Progenitor cell of endocrine pancreas (in vitro differentiated cells): Measurements from ENCODE around the gene TXNL1. TPM values are rescaled to one million over a fixed set of nuclear protein-coding genes. Genes with fewer than 3 reads are reported as not detected.

Experiments used
- DNase-seq: peaks from one replicate; pipeline ENCODE4 v3.0.0; 2021; ENCODE audit warnings: low spot score; ENCODE audit not compliant: unreplicated experiment
- H3K27ac Mint-ChIP-seq: 2 replicates; pipeline ENCODE4 v1.8.0; 2021; ENCODE audit warnings: mild to moderate bottlenecking, moderate library complexity, mixed read lengths
- H3K27me3 Mint-ChIP-seq: 2 replicates; pipeline ENCODE4 v1.8.0; 2021; ENCODE audit warnings: mixed read lengths
- H3K36me3 Mint-ChIP-seq: 2 replicates; pipeline ENCODE4 v1.8.0; 2022; ENCODE audit warnings: mixed read lengths; ENCODE audit not compliant: insufficient read depth
- H3K4me1 Mint-ChIP-seq: 2 replicates; pipeline ENCODE4 v1.8.0; 2021; ENCODE audit warnings: low read depth, mixed read lengths
- H3K4me3 Mint-ChIP-seq: 2 replicates; pipeline ENCODE4 v1.8.0; 2021; ENCODE audit warnings: low read depth, mild to moderate bottlenecking, moderate library complexity, mixed read lengths
- H3K9me3 Mint-ChIP-seq: 2 replicates; pipeline ENCODE4 v1.8.0; 2021; ENCODE audit warnings: low read depth, mixed read lengths
- CTCF ChIP-seq: fragments of 200-600 bp; sonication (generic); IDR thresholded peaks from one replicate; pipeline ENCODE4 v1.5.0; 2021; ENCODE audit warnings: antibody characterized with exemption, mild to moderate bottlenecking; ENCODE audit not compliant: unreplicated experiment
- total RNA-seq: library from RNA; stranded (reverse); gene quantifications from 2 replicates; pipeline ENCODE4 v1.2.1, GENCODE V29; 2021

TXNL1 gene
- total RNA-seq, 1 donor from 2014 or later: 89.3 TPM

- Mint-ChIP-seq H3K4me1 (peaks cover 4% of the 10 kb centered on the region), H3K27me3 (no peaks in the 10 kb centered on the region), H3K4me3 (no peak overlapping the region), H3K9me3 (peaks cover 5% of the 10 kb centered on the region), H3K36me3 (peaks cover 3% of the 10 kb centered on the region), H3K27ac (no peak overlapping the region)
- TF ChIP-seq CTCF: no peak
- DNase-seq: no peak
Observed at GRCh38 chr18:56643381-56643780, 5.0 kb upstream of the TXNL1 start.

GRCh38 chr18:56641714-56642337 is 3.4 kb upstream of the TXNL1 start:
- Mint-ChIP-seq H3K27ac (no peak overlapping the region), H3K9me3 (peaks cover 5% of the 10 kb centered on the region), H3K36me3 (peaks cover 3% of the 10 kb centered on the region), H3K4me3 (no peak overlapping the region), H3K4me1 (peaks cover 11% of the 10 kb centered on the region), H3K27me3 (no peaks in the 10 kb centered on the region)
- no peak for TF ChIP-seq CTCF
- DNase-seq: no peak

GRCh38 chr18:56639571-56639970 is 1.2 kb upstream of the TXNL1 start:
- Mint-ChIP-seq H3K4me1 (peaks cover 20% of the 10 kb centered on the region), H3K9me3 (peaks cover 5% of the 10 kb centered on the region), H3K36me3 (peaks cover 9% of the 10 kb centered on the region), H3K27ac (no peak overlapping the region), H3K27me3 (no peaks in the 10 kb centered on the region), H3K4me3 (peak overlapping the region; percentile 98)
- no peak for DNase-seq
- no peak for TF ChIP-seq CTCF

GRCh38 chr18:56639104-56639381 is 651 bp upstream of the TXNL1 start:
- DNase-seq: no peak
- Mint-ChIP-seq H3K4me1 (peaks cover 22% of the 10 kb centered on the region), H3K27ac (peak overlapping the region; percentile 99), H3K36me3 (peaks cover 12% of the 10 kb centered on the region), H3K27me3 (no peaks in the 10 kb centered on the region), H3K9me3 (peaks cover 5% of the 10 kb centered on the region), H3K4me3 (peak overlapping the region; percentile 98)
- no peak for TF ChIP-seq CTCF

- Mint-ChIP-seq H3K27me3 (no peaks in the 10 kb centered on the region), H3K4me1 (peaks cover 24% of the 10 kb centered on the region), H3K27ac (peak overlapping the region; percentile 99), H3K36me3 (peaks cover 17% of the 10 kb centered on the region), H3K4me3 (peak overlapping the region; percentile 98), H3K9me3 (peaks cover 5% of the 10 kb centered on the region)
- DNase-seq: no peak
- TF ChIP-seq CTCF: no peak
Observed at GRCh38 chr18:56637711-56638231, 621 bp downstream of the TXNL1 start.
